G401 (cell line): ENCODE measurements around the gene SERPINB13. TPM values are rescaled to one million over a fixed set of nuclear protein-coding genes. Genes with fewer than 3 reads are reported as not detected.

ENCODE experiments used
- DNase-seq: peaks from one replicate; pipeline ENCODE4 v3.0.0-alpha.2; 2015; ENCODE audit warnings: low spot score
- in situ Hi-C: cut with HindIII; loops from 2 replicates; pipeline ENCODE4 v1.10.0; 2016; ENCODE audit warnings: low sequenced_read_pairs, mixed read lengths
- total RNA-seq: library from RNA; depleted of rRNA; stranded (reverse); fragments of >200 nt; shearing (Covaris generic); gene quantifications from 2 replicates; pipeline ENCODE4 v1.2.3, GENCODE V29; 2014; rRNA removed

The SERPINB13 gene, protein sequence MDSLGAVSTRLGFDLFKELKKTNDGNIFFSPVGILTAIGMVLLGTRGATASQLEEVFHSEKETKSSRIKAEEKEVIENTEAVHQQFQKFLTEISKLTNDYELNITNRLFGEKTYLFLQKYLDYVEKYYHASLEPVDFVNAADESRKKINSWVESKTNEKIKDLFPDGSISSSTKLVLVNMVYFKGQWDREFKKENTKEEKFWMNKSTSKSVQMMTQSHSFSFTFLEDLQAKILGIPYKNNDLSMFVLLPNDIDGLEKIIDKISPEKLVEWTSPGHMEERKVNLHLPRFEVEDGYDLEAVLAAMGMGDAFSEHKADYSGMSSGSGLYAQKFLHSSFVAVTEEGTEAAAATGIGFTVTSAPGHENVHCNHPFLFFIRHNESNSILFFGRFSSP
- not detected in 2 replicates for total RNA-seq

- in situ Hi-C loops = no loop called here
- DNase-seq = no peak
These were observed at the start of gene SERPINB13 for GRCh38 chr18:63586966-63587365. TSS of gene SERPINB13 (plus strand) at chr18:63587343. CDS start at chr18:63588668, 1,325 bp downstream.

GRCh38 chr18:63539904-63540510, 47.1 kb upstream of the SERPINB13 start:
- DNase-seq = no peak
- in situ Hi-C loops = no loop called here

DNA sequence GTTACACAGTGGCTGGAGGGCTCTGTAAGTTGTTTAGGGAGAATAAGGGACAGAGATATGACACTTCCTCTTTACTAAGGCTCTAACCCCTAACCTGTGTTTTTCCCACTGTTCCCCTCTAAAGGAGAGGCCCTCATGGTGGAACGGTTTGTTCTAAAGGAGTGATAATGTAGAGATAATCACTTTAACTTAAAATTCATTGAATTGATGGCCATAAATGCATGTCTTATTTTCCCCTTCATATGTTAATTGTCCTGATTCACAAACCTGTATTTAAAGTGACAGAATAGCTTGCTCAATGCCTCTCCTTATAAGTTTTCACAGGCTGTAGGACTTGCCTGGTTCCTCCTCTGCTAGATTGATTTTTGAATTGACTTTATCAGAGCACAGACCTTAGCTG, 45.1 kb upstream of the SERPINB13 start, which contains the start of gene SERPINB12:
TSS of gene SERPINB12 (plus strand) at position 301 of the 400 bp plus-strand sequence. CDS start 13,791 bp downstream, outside the sequence.
- in situ Hi-C loops = no loop called here
- DNase-seq = no peak

GRCh38 chr18:63544017-63544416, 43.1 kb upstream of the SERPINB13 start:
- in situ Hi-C loops = no loop called here
- DNase-seq = no peak

- in situ Hi-C loops = no loop called here
- no peak for DNase-seq
These were observed 42.1 kb upstream of the SERPINB13 start for GRCh38 chr18:63545000-63545399.

DNA sequence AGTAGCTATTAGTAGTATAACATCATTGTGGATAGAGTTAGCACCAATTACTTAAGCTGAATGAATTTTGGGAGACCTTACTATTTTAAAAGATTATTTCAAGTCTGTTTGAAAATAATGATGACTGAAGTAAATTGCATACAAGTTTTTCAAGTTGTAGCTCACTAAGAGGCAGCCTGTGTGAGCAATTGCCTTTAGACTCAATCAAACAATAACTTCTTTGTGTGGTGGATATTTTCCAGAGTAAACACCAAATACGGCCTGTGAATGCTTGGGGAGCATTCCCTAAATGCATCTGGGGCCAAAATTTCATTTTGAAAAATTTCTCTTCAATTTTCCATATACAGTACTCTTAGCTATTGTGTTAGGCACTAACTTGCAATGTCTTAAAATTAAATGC, 37.1 kb upstream of the SERPINB13 start:
- in situ Hi-C loops = no loop called here
- DNase-seq = no peak

DNA sequence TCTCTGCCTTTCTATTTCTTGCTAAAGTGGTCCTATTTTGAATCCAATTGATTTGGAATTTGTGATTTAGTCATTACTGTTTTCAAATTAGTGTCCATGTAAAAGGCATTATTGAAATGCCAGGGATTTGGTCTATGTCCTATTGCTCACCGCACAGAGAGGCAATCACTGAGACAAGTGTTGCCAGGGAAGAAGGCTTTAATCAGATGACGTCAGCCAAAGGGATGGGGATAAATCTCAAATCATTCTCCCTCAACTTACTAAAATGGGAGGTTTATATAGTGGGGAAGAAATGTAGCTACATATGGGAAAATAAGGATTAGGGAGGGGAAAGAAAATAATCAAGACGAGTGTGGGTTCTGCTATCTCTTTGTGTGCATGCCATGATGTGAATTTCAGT, 35.4 kb upstream of the SERPINB13 start:
- DNase-seq = no peak
- in situ Hi-C loops = no loop called here

- in situ Hi-C loops = no loop called here
- DNase-seq = no peak
These were observed 34.6 kb upstream of the SERPINB13 start for GRCh38 chr18:63552581-63552980.

- no peak for DNase-seq
- in situ Hi-C loops = no loop called here
These were observed 34.1 kb upstream of the SERPINB13 start for GRCh38 chr18:63553081-63553480.

DNA sequence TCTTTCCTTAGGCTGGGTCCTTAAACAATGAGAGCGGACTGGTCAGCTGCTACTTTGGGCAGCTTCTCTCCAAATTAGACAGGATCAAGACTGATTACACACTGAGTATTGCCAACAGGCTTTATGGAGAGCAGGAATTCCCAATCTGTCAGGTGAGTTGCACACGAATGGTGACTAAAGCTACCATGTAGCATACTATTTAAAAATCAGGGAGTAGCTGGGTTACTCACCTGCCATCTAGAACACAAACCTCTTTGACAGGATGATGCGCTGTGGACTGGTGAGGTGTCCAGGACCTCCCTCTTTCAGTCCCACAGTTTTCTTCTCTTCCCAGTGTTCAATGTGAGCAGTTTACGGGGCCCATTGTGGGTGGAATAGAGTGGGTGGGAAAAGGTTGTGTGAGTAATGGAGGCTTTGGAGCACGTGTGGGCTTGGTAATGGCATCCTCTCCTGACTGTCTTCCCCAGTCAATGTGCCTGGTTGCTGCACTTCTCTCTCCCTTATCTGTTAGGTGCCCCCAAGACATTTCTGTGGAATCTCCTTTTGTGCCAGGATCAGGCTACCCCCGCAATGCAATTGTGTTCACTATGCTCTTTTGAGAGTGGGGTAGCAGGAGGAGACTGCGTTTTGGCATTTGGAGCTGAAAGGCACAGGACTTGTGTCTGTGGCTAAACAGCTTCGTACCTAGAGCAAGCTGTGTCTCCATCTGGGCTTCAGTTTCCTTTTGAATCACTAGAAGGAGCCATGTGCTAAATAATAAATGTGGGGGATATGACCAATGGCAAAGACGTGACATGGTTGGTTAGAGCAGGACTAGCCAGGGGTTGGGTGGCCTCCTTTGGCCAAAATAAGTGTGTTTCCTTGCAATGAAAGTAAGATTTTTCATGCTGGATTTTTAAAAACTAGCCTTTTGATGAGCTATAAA, 27.3 kb upstream of the SERPINB13 start:
- in situ Hi-C loops = no loop called here

GRCh38 chr18:63562284-63562683, 24.9 kb upstream of the SERPINB13 start:
- in situ Hi-C loops = no loop called here
- DNase-seq = no peak

More for the DNA sequence above, 27.3 kb upstream of the SERPINB13 start:
- no peak for DNase-seq

GRCh38 chr18:63564021-63564420, 23.1 kb upstream of the SERPINB13 start:
- no peak for DNase-seq
- in situ Hi-C loops = no loop called here

- no peak for DNase-seq
- in situ Hi-C loops = no loop called here
These were observed 22.6 kb upstream of the SERPINB13 start for GRCh38 chr18:63564561-63564960.

DNA sequence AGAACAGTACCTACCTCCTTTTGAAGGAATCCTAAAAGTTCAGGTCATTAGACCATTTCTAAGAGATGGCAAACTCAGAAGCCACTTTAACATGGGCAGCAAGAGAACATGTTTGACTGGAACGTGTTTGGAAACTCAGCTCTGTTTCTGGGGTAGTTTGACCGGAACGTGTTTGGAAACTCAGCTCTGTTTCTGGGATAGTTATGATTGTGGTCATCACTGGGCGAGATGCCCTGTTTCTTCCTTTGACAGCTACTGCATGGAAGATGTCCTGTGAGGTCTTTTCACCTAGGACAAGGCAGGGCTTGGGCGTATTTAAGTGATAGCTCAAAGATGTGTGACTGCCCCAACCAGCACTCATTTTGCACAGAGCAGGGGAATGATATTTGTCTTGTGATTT, 19.9 kb upstream of the SERPINB13 start:
- no peak for DNase-seq
- in situ Hi-C loops = no loop called here

DNA sequence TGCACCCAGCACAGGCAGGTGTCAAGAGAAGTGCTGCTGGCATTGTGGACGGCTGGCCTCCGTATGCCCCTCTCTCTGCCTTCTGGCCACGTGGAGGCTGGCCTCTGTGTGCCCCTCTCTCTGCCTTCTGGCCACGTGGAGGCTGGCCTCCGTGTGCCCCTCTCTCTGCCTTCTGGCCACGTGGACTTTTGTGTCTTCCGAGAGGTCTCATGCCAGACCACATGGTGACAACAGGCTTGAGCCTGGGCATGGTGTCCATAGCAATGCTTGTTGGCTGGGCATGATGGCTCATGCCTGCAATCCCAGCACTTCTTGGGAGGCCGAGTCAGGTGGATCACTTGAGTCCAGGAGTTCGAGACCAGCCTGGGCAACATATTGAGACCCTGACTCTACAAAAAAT, 19.3 kb upstream of the SERPINB13 start:
- in situ Hi-C loops = no loop called here
- no peak for DNase-seq

GRCh38 chr18:63570721-63571120, 16.4 kb upstream of the SERPINB13 start:
- in situ Hi-C loops = no loop called here

GRCh38 chr18:63575681-63576080, 11.5 kb upstream of the SERPINB13 start:
- DNase-seq = no peak
- in situ Hi-C loops = no loop called here

More at GRCh38 chr18:63570721-63571120, 16.4 kb upstream of the SERPINB13 start:
- DNase-seq = no peak

DNA sequence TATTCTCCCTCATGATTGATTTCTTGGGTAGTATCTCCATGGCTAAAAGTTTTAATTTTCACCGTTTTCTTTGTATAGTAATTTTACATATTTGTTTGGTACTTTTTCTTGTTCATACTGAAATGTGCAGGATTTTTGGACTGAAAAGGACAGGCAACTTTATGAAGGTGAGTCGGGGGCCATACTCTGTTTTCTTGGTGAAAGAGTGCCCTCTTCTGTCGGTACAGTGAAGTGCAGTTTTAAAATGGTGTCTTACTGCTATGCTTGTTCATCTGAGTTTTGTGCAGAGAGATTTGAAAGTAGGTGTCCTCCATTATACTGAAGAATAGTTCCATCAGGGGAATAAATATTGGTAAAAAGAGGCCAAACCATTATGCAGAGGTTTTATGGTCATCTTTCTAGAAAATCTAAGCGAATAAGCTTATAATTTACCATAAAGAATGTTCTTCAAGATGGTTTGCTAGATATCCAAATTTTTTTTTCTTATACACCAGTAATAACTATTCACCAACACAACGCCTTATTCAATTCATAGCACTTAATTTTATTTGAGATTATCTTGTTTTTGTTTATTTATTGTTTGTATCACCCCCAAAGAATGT, 8.7 kb upstream of the SERPINB13 start:
- in situ Hi-C loops = no loop called here
- DNase-seq = peak; percentile 4

DNA sequence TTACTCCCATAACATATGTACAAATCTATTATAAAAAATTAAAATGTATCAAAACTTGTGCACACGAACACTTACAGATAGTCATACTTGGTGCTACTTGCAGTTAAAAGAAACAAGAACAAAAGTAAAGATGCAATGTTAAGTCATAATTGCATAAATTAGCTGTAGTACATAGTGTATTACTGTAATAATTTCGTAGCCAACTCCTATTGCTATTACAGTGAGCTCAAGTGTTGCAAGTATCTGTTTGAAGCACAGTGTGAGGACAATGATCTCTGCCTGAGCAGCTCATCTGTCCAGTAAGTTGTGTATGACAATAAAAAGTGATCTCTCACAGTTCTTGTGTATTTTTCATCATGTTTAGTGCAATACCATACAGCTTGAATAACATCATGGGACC, 7.5 kb upstream of the SERPINB13 start:
- no peak for DNase-seq
- in situ Hi-C loops = no loop called here
